ENCODE data around the gene IQGAP1. TPM values are rescaled to one million over a fixed set of nuclear protein-coding genes. Genes with fewer than 3 reads are reported as not detected.

IQGAP1 gene
- total and polyA plus RNA-seq, 2 of the 13 experiments (the other 11 are each of a cell fraction or from before 2014, with no cell fraction given) = 29.5 to 37.9 TPM

GRCh38 chr15:90529011-90529370, 140.9 kb downstream of the IQGAP1 start:
- Histone ChIP-seq H3K27ac (ENCODE audit: extremely low read length, insufficient read depth, low read length) (peak overlapping the region; percentile 51), H2AFZ (ENCODE audit: low read length) (peak overlapping the region; percentile 63), H3K9ac (ENCODE audit: insufficient read depth, low read depth, low read length) (peak overlapping the region; percentile 69; the same call in 1 of the 2 replicates), H3K79me2 (ENCODE audit: insufficient read depth, low read length) (peaks cover 12% of the 10 kb centered on the region), H4K20me1 (ENCODE audit: insufficient read depth, low read length) (no peaks in the 10 kb centered on the region), H3K4me1 (ENCODE audit: insufficient read depth, low read length) (peaks cover 24% of the 10 kb centered on the region), H3K27me3 (ENCODE audit: control insufficient read depth in 1 of 2, insufficient read depth in 2 of 2, low read length in 2 of 2) (peaks cover 0 to 9% of the 10 kb centered on the region in 2 experiments; a peak in 2 of 5 replicates), H3K4me2 (ENCODE audit: low read depth, low read length) (peak overlapping the region; percentile 97), H3K4me3 (replicated peaks in 1 of 3; ENCODE audit: insufficient read depth in 1 of 3, low read depth in 2 of 3, low read length in 3 of 3) (peak overlapping the region; percentile 81 to 89 (median 86)), H3K36me3 (replicated peaks in 1 of 2; ENCODE audit: control insufficient read depth in 1 of 2, insufficient read depth in 2 of 2, low read length in 2 of 2) (no peaks in the 10 kb centered on the region), H3K9me3 (ENCODE audit: low read length) (no peaks in the 10 kb centered on the region)
- 3% methylated on average over 8 of the region's 15 CpGs for WGBS (ENCODE audit: low lambda C conversion rate)
- DNase-seq (ENCODE audit: low spot score) = no peak
- FAIRE-seq = no peak
- BruUV-seq (replicated peaks) = no TSS peak
- CTCF ChIA-PET (ENCODE audit: low intra/inter-chr PET ratio, low total read pairs) = no interaction called here
- intact Hi-C loops (cut with micrococcal nuclease; ENCODE audit: unreplicated experiment) = loop anchor here (2.0 kb wide), 1 partner anchor 28 kb away; no protein-coding TSS in a partner anchor
- ATAC-seq = peak; percentile 63
- in situ Hi-C loops (cut with HindIII; ENCODE audit: extremely low pct_ligation_motif_present, low pct_unique_long_range_greater_than_20kb) = no loop called here
- POLR2A ChIA-PET = interaction anchor here (0.7 kb wide), 1 partner anchor 27 kb away, joined by 3 read pairs; no protein-coding TSS in a partner anchor
- TF ChIP-seq ATF1 (CRISPR knock-in tag; IDR thresholded peaks at IDR 0.05) (no peak), ZBTB21 (CRISPR knock-in tag; IDR thresholded peaks at IDR 0.05) (no peak), ZNF280D (CRISPR knock-in tag; IDR thresholded peaks at IDR 0.05) (peak; percentile 63; the same call in 1 of the 2 replicates), E2F5 (CRISPR knock-in tag; conservative IDR thresholded peaks at IDR 0.05) (no peak), ZFP1 (CRISPR knock-in tag; IDR thresholded peaks at IDR 0.05) (no peak), KMT2A (CRISPR knock-in tag; IDR thresholded peaks at IDR 0.05) (0 out of 2 replicates have a peak, but pooled peaks have one; percentile 14), ZUFSP (CRISPR knock-in tag; IDR thresholded peaks at IDR 0.05; ENCODE audit: borderline replicate concordance) (0 out of 2 replicates have a peak, but pooled peaks have one; percentile 56), ZNF407 (CRISPR knock-in tag; IDR thresholded peaks at IDR 0.05; ENCODE audit: not compliant biosample characterization) (peak; percentile 17), U2AF2 (IDR thresholded peaks at IDR 0.05; ENCODE audit: low read depth, low read length) (no peak), ZNF879 (CRISPR knock-in tag; IDR thresholded peaks at IDR 0.05) (0 out of 2 replicates have a peak, but pooled peaks have one; percentile 15)

Data from HepG2 (cell line).